Measurements from ENCODE around the gene KIDINS220.

DNA sequence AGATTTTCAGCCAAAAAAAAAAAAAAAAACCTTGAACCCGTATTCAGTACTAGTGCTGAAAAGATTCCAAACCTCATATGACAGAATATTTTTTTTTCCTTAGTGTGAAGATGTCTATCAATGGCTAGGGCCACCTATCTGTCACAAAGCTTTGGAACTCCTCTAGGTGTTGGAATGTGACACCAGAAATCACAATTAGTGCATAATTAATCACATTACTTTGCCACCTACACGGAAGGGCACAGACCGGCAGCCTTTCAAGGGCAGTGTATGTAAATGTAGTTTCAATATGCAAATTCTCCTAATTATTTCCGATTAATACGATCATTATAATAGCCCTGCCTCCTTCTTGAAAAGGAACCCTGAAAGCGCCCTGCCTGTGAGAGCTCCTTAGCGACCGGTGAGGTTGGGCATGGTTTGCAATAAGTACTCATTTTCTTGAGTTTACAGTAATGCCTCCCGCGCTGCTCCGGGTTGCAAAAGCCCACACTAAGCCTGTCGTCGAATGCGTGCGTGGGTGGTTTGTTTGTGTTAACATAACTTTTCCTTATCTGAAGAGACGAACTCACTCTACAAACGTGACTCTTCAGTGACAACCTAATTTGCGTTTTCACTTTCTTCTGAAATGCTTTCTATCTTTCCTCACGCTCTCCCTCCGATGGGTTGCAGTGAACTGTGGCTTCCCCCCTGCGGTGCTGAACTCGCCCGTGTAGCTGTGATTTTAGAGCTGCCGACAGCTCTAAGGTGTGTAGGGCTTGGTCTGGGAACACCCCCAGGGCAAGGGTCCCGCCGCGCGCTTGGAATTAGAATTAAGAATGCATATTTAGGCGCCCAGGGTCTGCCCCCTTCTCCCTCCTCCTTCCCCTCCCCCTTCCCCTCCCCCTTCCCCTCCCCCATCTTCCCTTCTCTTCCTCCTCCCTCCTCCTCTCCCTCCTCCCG, 156.3 kb downstream of the KIDINS220 start:
- TF ChIP-seq, protein P1, sequence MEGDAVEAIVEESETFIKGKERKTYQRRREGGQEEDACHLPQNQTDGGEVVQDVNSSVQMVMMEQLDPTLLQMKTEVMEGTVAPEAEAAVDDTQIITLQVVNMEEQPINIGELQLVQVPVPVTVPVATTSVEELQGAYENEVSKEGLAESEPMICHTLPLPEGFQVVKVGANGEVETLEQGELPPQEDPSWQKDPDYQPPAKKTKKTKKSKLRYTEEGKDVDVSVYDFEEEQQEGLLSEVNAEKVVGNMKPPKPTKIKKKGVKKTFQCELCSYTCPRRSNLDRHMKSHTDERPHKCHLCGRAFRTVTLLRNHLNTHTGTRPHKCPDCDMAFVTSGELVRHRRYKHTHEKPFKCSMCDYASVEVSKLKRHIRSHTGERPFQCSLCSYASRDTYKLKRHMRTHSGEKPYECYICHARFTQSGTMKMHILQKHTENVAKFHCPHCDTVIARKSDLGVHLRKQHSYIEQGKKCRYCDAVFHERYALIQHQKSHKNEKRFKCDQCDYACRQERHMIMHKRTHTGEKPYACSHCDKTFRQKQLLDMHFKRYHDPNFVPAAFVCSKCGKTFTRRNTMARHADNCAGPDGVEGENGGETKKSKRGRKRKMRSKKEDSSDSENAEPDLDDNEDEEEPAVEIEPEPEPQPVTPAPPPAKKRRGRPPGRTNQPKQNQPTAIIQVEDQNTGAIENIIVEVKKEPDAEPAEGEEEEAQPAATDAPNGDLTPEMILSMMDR (conservative IDR thresholded peaks at IDR 0.05; ENCODE audit: low read depth in 2 of 2) = no peak
- TF ChIP-seq ZNF331 (CRISPR knock-in tag; IDR thresholded peaks at IDR 0.05; ENCODE audit: low read depth) (no peak), EZH2phosphoT487 (IDR thresholded peaks at IDR 0.05; ENCODE audit: unreplicated experiment) (no peak), POLR2AphosphoS5 (IDR thresholded peaks at IDR 0.05; ENCODE audit: low read depth) (no peak)

All from GM23338 (cell line).